HUES48 (cell line): ENCODE data around the gene GPX7.

Experiments used
- H3K27ac ChIP-seq: one replicate; pipeline ENCODE4 v1.7.0; 2013; ENCODE audit warnings: low read depth, low read length, inconsistent platforms
- H3K27me3 ChIP-seq: 2 replicates; pipeline ENCODE4 v1.6.1; 2013; ENCODE audit warnings: mild to moderate bottlenecking, low read length; ENCODE audit not compliant: control insufficient read depth, insufficient read depth
- H3K36me3 ChIP-seq: 2 replicates; pipeline ENCODE4 v1.6.1; 2013; ENCODE audit warnings: low read length; ENCODE audit not compliant: control insufficient read depth, insufficient read depth
- H3K4me1 ChIP-seq: 2 replicates; pipeline ENCODE4 v1.6.1; 2013; ENCODE audit warnings: mild to moderate bottlenecking, low read length; ENCODE audit not compliant: control insufficient read depth, insufficient read depth
- H3K4me3 ChIP-seq: 2 replicates; pipeline ENCODE4 v1.5.1; 2013; ENCODE audit warnings: mild to moderate bottlenecking, low read depth, low read length
- H3K9ac ChIP-seq: 2 replicates; pipeline ENCODE4 v1.6.1; 2013; ENCODE audit warnings: mild to moderate bottlenecking, low read depth, low read length, moderate library complexity
- H3K9me3 ChIP-seq: 2 replicates; pipeline ENCODE4 v1.6.1; 2013; ENCODE audit warnings: low read length; ENCODE audit not compliant: control insufficient read depth, insufficient read depth

GPX7 gene

DNA sequence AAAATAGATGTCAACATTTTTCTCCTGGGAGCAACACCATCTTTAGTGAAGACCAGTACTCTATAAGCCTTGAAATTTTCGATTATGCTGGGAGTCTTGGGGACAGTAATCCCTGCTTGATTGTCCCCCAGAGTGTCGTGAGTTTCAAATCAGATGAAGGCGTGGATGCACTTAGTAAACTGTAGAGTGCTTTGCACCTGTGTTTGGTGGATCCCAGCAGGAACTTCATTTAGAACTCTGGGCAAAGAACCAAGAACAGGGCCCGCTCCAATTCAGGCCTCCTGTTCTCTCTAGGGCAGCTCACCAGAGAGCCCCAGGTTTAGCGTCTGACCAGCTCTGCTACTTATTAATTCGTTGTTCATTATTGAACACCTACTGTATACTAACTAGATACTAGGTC lies 1.5 kb downstream of the GPX7 start:
- Histone ChIP-seq H3K36me3 (0 out of 2 replicates have a peak, but pooled peaks cover 6% of the 10 kb centered on the region), H3K4me1 (peaks cover 8% of the 10 kb centered on the region; the same call in 1 of the 2 replicates), H3K9me3 (no peaks in the 10 kb centered on the region), H3K27me3 (peaks cover 41% of the 10 kb centered on the region), H3K9ac (no peak overlapping the region), H3K4me3 (no peak overlapping the region), H3K27ac (no peak overlapping the region)

DNA sequence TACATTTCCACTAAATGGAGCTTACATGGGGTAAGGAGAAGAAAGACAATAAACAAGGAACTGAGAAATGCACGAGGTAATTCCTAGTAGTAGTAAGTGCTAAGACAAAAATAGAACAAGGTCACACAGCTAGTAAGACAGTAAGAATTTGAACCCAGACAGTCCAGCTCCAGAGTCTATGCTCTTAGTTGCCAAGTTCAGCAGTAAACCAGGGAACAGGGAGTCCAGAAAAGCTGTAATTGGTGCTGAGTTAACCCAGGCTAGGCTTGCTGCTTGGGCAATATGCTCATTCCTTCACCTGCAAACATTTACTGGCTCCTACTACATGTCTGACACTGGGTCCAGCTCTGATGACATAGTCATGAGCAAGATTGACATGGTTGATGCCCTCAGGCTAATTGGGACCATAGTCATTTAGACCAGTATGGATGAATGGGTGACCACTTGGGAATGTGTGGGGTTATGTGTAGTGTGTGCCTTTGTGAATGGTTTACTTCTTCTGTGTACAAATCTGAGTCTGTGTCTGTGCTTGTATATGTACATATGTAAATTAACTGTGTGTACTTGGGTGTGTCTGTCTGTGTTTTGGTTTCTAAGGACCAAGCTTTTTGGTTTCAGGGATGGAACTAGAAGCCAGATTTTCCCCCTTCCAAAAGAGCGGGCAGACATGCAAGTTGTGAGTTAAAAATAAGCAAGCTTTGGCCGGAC lies 2.0 kb downstream of the GPX7 start:
- Histone ChIP-seq H3K27ac (no peak overlapping the region), H3K4me1 (peaks cover 8% of the 10 kb centered on the region; the same call in 1 of the 2 replicates), H3K4me3 (no peak overlapping the region), H3K9ac (no peak overlapping the region), H3K9me3 (no peaks in the 10 kb centered on the region), H3K27me3 (peaks cover 41% of the 10 kb centered on the region), H3K36me3 (0 out of 2 replicates have a peak, but pooled peaks cover 6% of the 10 kb centered on the region)

DNA sequence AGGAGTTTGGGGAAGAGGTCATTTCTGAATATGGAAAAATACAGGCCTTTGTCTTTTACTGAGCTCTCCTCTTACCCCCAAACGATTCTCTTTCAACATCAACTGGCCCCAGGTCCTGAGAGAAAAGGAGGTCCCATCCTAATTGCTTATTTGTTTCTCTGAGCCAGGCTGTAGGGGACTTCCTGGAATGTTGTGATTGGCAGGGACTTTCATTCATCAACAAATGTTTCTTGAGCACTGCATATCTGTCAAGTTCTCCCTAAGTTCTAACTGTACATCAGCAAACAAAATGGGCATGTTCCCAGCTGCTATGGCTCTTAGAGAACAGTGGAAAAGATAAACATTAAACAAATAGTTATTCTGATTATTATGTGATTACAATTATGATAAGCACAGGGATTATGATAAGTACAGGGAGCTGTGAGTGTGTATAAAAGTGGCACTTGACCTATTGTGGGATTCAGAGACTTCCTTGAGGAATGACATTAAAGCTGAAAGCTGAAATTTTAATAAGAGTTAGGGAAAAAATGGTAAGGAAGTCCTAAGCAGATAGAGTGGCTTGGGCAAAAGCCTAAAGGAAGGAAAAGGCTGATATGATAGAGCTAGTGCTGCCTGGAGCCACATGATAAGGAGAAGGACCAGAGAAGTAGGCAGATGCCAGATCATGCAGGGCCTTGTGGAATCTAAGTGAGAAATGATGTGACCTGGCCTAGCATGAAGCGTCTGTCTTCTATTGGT lies 11.6 kb downstream of the GPX7 start:
- Histone ChIP-seq H3K36me3 (no peaks in the 10 kb centered on the region), H3K9me3 (no peaks in the 10 kb centered on the region), H3K4me3 (no peak overlapping the region), H3K4me1 (peaks cover 7% of the 10 kb centered on the region; the same call in 1 of the 2 replicates), H3K27ac (no peak overlapping the region), H3K9ac (no peak overlapping the region), H3K27me3 (no peaks in the 10 kb centered on the region)

DNA sequence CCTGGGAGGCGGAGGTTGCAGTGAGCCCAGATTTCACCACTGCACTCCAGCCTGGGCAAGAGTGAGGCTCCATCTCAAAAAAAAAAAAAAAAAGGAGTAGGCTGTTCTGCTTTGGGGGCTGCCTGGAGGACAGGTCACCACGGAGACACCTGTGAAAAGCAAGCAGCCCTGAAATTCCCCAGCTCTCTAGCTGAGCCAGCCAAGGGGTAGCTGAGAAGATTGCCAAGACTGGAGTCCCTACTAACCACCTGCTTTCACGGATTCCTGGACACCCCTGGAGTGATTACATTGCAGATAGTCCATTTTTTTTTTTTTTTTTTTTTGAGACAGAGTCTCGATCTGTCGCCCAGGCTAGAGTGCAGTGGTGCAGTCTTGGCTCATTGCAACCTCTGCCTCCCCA lies 12.5 kb downstream of the GPX7 start:
- Histone ChIP-seq H3K4me3 (no peak overlapping the region), H3K27ac (no peak overlapping the region), H3K4me1 (peaks cover 7% of the 10 kb centered on the region; the same call in 1 of the 2 replicates), H3K9ac (no peak overlapping the region), H3K9me3 (no peaks in the 10 kb centered on the region), H3K36me3 (no peaks in the 10 kb centered on the region), H3K27me3 (no peaks in the 10 kb centered on the region)

DNA sequence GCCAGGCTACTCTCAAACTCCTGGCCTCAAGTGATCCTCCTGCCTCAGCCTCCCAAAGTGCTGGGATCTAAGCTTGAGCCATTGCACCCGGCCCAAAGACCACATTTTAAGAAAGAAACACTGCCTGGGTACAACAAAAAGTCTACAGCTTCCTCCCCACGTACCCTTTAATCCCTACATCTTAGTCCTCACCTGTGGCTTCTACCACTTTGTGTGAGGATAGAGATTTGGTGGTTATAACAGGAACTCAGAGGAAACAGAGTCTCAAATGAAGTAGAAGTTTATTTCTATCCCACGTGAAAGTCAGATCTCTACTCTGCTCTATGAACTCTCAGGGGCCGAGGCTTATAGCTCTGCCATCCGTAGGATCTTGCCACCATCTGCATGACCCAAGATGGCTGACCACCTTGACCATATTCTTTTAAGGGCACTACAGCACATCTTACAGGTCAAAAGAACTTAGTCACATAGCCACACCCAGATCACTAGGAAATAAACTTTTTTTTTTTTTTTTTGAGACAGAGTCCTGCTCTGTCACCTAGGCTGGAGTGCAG lies 13.4 kb downstream of the GPX7 start:
- no peak overlapping the region for H3K4me3 ChIP-seq
- H3K9ac ChIP-seq: no peak overlapping the region
- H3K4me1 ChIP-seq: peaks cover 7% of the 10 kb centered on the region; the same call in 1 of the 2 replicates
- H3K27me3 ChIP-seq: no peaks in the 10 kb centered on the region
- no peaks in the 10 kb centered on the region for H3K36me3 ChIP-seq
- no peak overlapping the region for H3K27ac ChIP-seq
- no peaks in the 10 kb centered on the region for H3K9me3 ChIP-seq

DNA sequence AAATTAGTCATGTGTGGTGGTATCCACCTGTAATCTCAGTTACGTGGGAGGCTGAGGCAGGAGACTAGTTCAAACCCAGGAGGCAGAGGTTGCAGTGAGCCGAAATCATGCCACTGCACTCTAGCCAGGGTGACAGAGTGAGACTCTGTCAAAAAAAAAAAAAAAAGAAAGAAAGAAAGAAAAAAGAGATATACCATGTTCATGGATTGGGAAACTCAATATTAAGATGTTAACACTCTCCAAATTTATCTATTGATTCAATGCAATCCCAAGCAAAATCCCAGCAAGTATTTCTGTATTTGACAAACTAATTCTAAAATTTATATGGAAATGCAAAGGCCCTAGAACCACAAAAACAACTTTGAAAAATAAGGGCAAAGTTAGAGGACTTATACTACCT lies 19.8 kb downstream of the GPX7 start:
- no peaks in the 10 kb centered on the region for H3K36me3 ChIP-seq
- no peak overlapping the region for H3K27ac ChIP-seq
- no peak overlapping the region for H3K9ac ChIP-seq
- H3K27me3 ChIP-seq: no peaks in the 10 kb centered on the region
- H3K9me3 ChIP-seq: no peaks in the 10 kb centered on the region
- no peak overlapping the region for H3K4me3 ChIP-seq
- no peaks in the 10 kb centered on the region for H3K4me1 ChIP-seq

DNA sequence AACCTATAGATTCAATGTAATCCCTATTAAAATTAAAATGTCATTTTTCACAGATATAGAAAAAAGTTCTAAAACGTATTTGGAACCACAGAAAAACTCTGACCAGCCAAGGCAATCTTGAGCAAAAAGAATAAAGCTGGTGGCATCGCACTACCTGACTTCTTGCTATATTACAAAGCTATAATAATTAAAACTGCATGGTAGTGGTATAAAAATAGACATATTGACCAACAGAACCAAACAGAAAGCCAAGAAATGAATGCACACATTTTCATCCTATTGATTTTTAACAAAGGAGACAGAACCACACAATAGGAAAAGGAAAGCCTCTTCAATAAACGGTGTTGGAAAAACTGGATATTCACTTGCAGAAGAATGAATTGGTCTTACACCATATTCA lies 21.6 kb downstream of the GPX7 start:
- no peak overlapping the region for H3K9ac ChIP-seq
- H3K27me3 ChIP-seq: no peaks in the 10 kb centered on the region
- no peak overlapping the region for H3K4me3 ChIP-seq
- H3K36me3 ChIP-seq: no peaks in the 10 kb centered on the region
- H3K27ac ChIP-seq: no peak overlapping the region
- H3K4me1 ChIP-seq: no peaks in the 10 kb centered on the region
- no peaks in the 10 kb centered on the region for H3K9me3 ChIP-seq

DNA sequence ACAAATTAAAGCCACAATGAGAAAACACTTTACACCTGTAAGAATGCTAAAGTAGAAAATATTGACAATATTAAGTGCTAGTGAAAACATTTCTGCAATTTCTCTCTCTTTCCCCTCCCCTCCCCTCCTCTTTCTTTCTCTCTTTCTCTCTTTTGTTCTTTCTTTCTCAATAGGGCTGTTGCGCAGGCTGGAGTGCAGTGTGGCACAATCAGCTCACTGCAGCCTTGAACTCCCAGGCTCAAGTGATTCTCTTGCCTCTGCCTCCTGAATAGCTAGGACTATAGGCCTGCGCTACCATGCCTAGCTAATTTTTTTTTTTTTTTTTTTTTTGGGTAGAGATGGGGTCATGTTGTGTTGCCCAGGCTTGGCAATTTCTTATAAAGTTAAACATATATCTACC lies 24.9 kb downstream of the GPX7 start:
- H3K27me3 ChIP-seq: peaks cover 13% of the 10 kb centered on the region
- no peak overlapping the region for H3K9ac ChIP-seq
- H3K4me3 ChIP-seq: no peak overlapping the region
- no peak overlapping the region for H3K27ac ChIP-seq
- no peaks in the 10 kb centered on the region for H3K4me1 ChIP-seq
- no peaks in the 10 kb centered on the region for H3K36me3 ChIP-seq
- H3K9me3 ChIP-seq: no peaks in the 10 kb centered on the region

DNA sequence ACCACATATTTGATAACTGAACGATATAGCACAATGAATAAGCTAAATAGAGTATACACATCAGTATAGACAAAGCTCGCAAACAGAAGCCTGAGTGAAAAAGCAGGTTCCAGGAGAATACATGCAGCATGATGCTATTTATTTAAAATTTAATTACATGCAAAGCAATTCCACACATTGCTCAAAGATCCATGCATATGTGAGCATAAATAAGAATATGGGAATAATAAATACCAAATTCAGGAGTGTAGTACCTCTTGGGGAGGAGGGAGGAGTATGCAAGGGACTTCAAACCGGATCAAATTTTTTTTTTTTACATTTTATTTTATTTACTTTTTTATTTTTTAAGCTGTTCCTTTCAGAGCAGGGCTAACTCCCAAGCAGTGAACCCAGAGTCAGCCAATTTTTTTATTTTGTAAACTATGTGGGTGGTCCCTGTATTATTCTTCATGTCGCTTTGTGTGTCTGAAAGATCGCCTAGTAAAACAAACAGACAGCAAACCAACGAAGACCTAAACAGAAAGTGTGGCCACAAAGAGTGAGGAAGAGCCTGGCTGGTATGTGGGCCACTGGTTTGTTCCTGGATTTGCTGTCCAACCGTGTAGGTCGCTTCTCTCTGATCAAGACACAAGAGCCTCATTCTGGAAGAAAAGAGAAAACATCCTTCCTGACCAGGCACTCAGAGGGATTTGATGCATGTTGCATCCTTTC lies 26.6 kb downstream of the GPX7 start:
- Histone ChIP-seq H3K4me1 (peaks cover 3% of the 10 kb centered on the region; the same call in 1 of the 2 replicates), H3K4me3 (no peak overlapping the region), H3K27me3 (peaks cover 30% of the 10 kb centered on the region), H3K9ac (no peak overlapping the region), H3K9me3 (no peaks in the 10 kb centered on the region), H3K36me3 (no peaks in the 10 kb centered on the region), H3K27ac (no peak overlapping the region)

DNA sequence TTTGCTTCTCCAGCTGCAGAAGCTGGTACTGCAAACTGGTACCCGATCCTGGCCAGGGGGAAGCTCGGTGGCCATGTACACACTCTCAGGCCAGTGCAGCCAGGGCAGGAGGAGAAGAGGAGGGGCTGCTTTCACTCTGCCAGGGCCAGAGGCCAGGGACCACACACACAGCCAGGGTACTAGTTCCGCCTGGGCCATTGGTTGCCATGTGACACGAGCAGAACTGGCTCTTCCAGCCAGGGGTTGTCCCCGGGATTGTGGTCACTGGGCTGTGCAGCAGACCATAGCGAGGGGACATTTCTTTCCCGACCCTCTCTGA lies 27.1 kb downstream of the GPX7 start:
- no peak overlapping the region for H3K4me3 ChIP-seq
- H3K36me3 ChIP-seq: no peaks in the 10 kb centered on the region
- H3K4me1 ChIP-seq: peaks cover 3% of the 10 kb centered on the region; the same call in 1 of the 2 replicates
- no peaks in the 10 kb centered on the region for H3K9me3 ChIP-seq
- H3K9ac ChIP-seq: no peak overlapping the region
- H3K27ac ChIP-seq: no peak overlapping the region
- peaks cover 36% of the 10 kb centered on the region for H3K27me3 ChIP-seq
